Activated T-helper 2 cell treated with anti-CD3 and anti-CD28 coated beads, Interferon-gamma antibody, Interleukin-2, Interleukin-4, amounts not matched to agents 10 μg/mL and 5 μg/mL and 100 μg/mL, durations not matched to agents 14 hours and 24 hours and 36 hours (primary cell): ENCODE results near the gene KBTBD13. TPM values are rescaled to one million over a fixed set of nuclear protein-coding genes. Genes with fewer than 3 reads are reported as not detected.

Experiments used
- DNase-seq: peaks from one replicate; pipeline ENCODE4 v3.0.0; 2021; ENCODE audit warnings: low spot score
- H3K27ac Mint-ChIP-seq: one replicate; pipeline ENCODE4 v1.8.0; 2021; ENCODE audit warnings: mixed read lengths
- H3K27me3 Mint-ChIP-seq: one replicate; pipeline ENCODE4 v1.8.0; 2021; ENCODE audit warnings: low read depth, mixed read lengths
- H3K36me3 Mint-ChIP-seq: one replicate; pipeline ENCODE4 v1.8.0; 2021; ENCODE audit warnings: low read depth, mixed read lengths
- H3K4me1 Mint-ChIP-seq: one replicate; pipeline ENCODE4 v1.8.0; 2021; ENCODE audit warnings: low read depth, mixed read lengths
- H3K4me3 Mint-ChIP-seq: one replicate; pipeline ENCODE4 v1.8.0; 2021; ENCODE audit warnings: low read depth, mild to moderate bottlenecking, moderate library complexity, mixed read lengths
- H3K9me3 Mint-ChIP-seq: one replicate; pipeline ENCODE4 v1.8.0; 2021; ENCODE audit warnings: mixed read lengths
- intact Hi-C: fragments of 100-400 bp; cut with micrococcal nuclease; formaldehyde crosslinking; loops from one replicate; pipeline ENCODE4 v1.15.1; 2023
- total RNA-seq: library from RNA; stranded (reverse); gene quantifications from 2 replicates; pipeline ENCODE4 v1.2.3, GENCODE V29; 2022

The KBTBD13 gene
- total RNA-seq: not detected in 2 replicates

GRCh38 chr15:65076486-65077290 is at the start of gene KBTBD13:
Gene KBTBD13 (plus strand): TSS chr15:65076746. CDS start chr15:65076816, 70 bp downstream.
- H3K9me3 Mint-ChIP-seq: no peaks in the 10 kb centered on the region
- no peaks in the 10 kb centered on the region for H3K36me3 Mint-ChIP-seq
- no peak for DNase-seq
- H3K27me3 Mint-ChIP-seq: peaks cover 19% of the 10 kb centered on the region
- H3K4me1 Mint-ChIP-seq: peaks cover 3% of the 10 kb centered on the region
- H3K27ac Mint-ChIP-seq: no peak within 1 kb of the TSS
- intact Hi-C loops: no loop called here
- H3K4me3 Mint-ChIP-seq: no peak within 1 kb of the TSS

- intact Hi-C loops: no loop called here
- H3K4me3 Mint-ChIP-seq: no peak overlapping the region
- DNase-seq: no peak
- H3K36me3 Mint-ChIP-seq: peaks cover 32% of the 10 kb centered on the region
- no peak overlapping the region for H3K27ac Mint-ChIP-seq
- peaks cover 8% of the 10 kb centered on the region for H3K27me3 Mint-ChIP-seq
- H3K9me3 Mint-ChIP-seq: no peaks in the 10 kb centered on the region
- peaks cover 10% of the 10 kb centered on the region for H3K4me1 Mint-ChIP-seq
These were observed 49.8 kb upstream of the KBTBD13 start for GRCh38 chr15:65026756-65027155.

GRCh38 chr15:65027593-65027992 is 49.0 kb upstream of the KBTBD13 start:
- Mint-ChIP-seq H3K9me3 (no peaks in the 10 kb centered on the region), H3K27ac (no peak overlapping the region), H3K4me1 (peaks cover 13% of the 10 kb centered on the region), H3K4me3 (peak overlapping the region; percentile 99), H3K36me3 (peaks cover 32% of the 10 kb centered on the region), H3K27me3 (peaks cover 14% of the 10 kb centered on the region)
- DNase-seq: no peak
- intact Hi-C loops: no loop called here

- H3K27ac Mint-ChIP-seq: peak overlapping the region; percentile 91
- H3K4me3 Mint-ChIP-seq: peak overlapping the region; percentile 99
- H3K4me1 Mint-ChIP-seq: peaks cover 16% of the 10 kb centered on the region
- DNase-seq: no peak
- peaks cover 14% of the 10 kb centered on the region for H3K27me3 Mint-ChIP-seq
- intact Hi-C loops: no loop called here
- no peaks in the 10 kb centered on the region for H3K9me3 Mint-ChIP-seq
- H3K36me3 Mint-ChIP-seq: peaks cover 31% of the 10 kb centered on the region
These were observed 48.2 kb upstream of the KBTBD13 start for GRCh38 chr15:65028338-65028737.

GRCh38 chr15:65028921-65029735 is 47.4 kb upstream of the KBTBD13 start, which contains the start of gene MTFMT:
Gene MTFMT (minus strand): TSS chr15:65029639. CDS start chr15:65029613, 26 bp downstream.
- Mint-ChIP-seq H3K4me1 (peaks cover 21% of the 10 kb centered on the region), H3K27me3 (peaks cover 14% of the 10 kb centered on the region), H3K27ac (peak within 1 kb of the TSS; percentile 91), H3K4me3 (peak within 1 kb of the TSS; percentile 99), H3K36me3 (peaks cover 25% of the 10 kb centered on the region), H3K9me3 (no peaks in the 10 kb centered on the region)
- peak; percentile 84 for DNase-seq
- intact Hi-C loops: no loop called here

GRCh38 chr15:65029736-65030208 is 46.8 kb upstream of the KBTBD13 start:
- Mint-ChIP-seq H3K9me3 (no peaks in the 10 kb centered on the region), H3K4me3 (peak overlapping the region; percentile 72), H3K27me3 (peaks cover 14% of the 10 kb centered on the region), H3K4me1 (peaks cover 22% of the 10 kb centered on the region), H3K27ac (no peak overlapping the region), H3K36me3 (peaks cover 21% of the 10 kb centered on the region)
- no peak for DNase-seq
- intact Hi-C loops: no loop called here

- H3K9me3 Mint-ChIP-seq: no peaks in the 10 kb centered on the region
- no peak overlapping the region for H3K4me3 Mint-ChIP-seq
- H3K27me3 Mint-ChIP-seq: peaks cover 14% of the 10 kb centered on the region
- no peak overlapping the region for H3K27ac Mint-ChIP-seq
- peak; percentile 20 for DNase-seq
- H3K4me1 Mint-ChIP-seq: peaks cover 18% of the 10 kb centered on the region
- H3K36me3 Mint-ChIP-seq: peaks cover 4% of the 10 kb centered on the region
- intact Hi-C loops: loop anchor here (2.0 kb wide), 2 partner anchors 46 to 264 kb away; partner anchors contain the start of gene RNU5A-1
These were observed 43.6 kb upstream of the KBTBD13 start for GRCh38 chr15:65032801-65033537.

- H3K4me3 Mint-ChIP-seq: no peak overlapping the region
These were observed 42.8 kb upstream of the KBTBD13 start for GRCh38 chr15:65033659-65034269.

GRCh38 chr15:65034719-65035118 is 41.8 kb upstream of the KBTBD13 start:
- Mint-ChIP-seq H3K9me3 (no peaks in the 10 kb centered on the region), H3K27me3 (peaks cover 14% of the 10 kb centered on the region)

More at GRCh38 chr15:65033659-65034269, 42.8 kb upstream of the KBTBD13 start:
- Mint-ChIP-seq H3K27ac (no peak overlapping the region), H3K36me3 (no peaks in the 10 kb centered on the region), H3K27me3 (peaks cover 14% of the 10 kb centered on the region), H3K4me1 (peaks cover 12% of the 10 kb centered on the region), H3K9me3 (no peaks in the 10 kb centered on the region)
- intact Hi-C loops: loop anchor here (2.0 kb wide), 2 partner anchors 45 to 263 kb away; partner anchors contain the start of gene RNU5A-1
- DNase-seq: no peak

GRCh38 chr15:65037309-65037708 is 39.2 kb upstream of the KBTBD13 start:
- Mint-ChIP-seq H3K27me3 (peaks cover 2% of the 10 kb centered on the region), H3K4me3 (no peak overlapping the region), H3K27ac (no peak overlapping the region), H3K4me1 (peaks cover 10% of the 10 kb centered on the region), H3K9me3 (no peaks in the 10 kb centered on the region), H3K36me3 (no peaks in the 10 kb centered on the region)
- DNase-seq: no peak
- intact Hi-C loops: no loop called here

More at GRCh38 chr15:65034719-65035118, 41.8 kb upstream of the KBTBD13 start:
- Mint-ChIP-seq H3K4me1 (peaks cover 12% of the 10 kb centered on the region), H3K36me3 (no peaks in the 10 kb centered on the region), H3K27ac (no peak overlapping the region), H3K4me3 (no peak overlapping the region)
- intact Hi-C loops: no loop called here
- DNase-seq: no peak

- DNase-seq: no peak
- no peak overlapping the region for H3K27ac Mint-ChIP-seq
- no peaks in the 10 kb centered on the region for H3K9me3 Mint-ChIP-seq
- H3K36me3 Mint-ChIP-seq: no peaks in the 10 kb centered on the region
- H3K4me3 Mint-ChIP-seq: no peak overlapping the region
- intact Hi-C loops: no loop called here
- H3K27me3 Mint-ChIP-seq: peaks cover 2% of the 10 kb centered on the region
- peaks cover 6% of the 10 kb centered on the region for H3K4me1 Mint-ChIP-seq
These were observed 38.1 kb upstream of the KBTBD13 start for GRCh38 chr15:65038428-65038827.

GRCh38 chr15:65038836-65039235 is 37.7 kb upstream of the KBTBD13 start:
- no peaks in the 10 kb centered on the region for H3K9me3 Mint-ChIP-seq
- H3K4me1 Mint-ChIP-seq: peaks cover 2% of the 10 kb centered on the region
- peaks cover 2% of the 10 kb centered on the region for H3K27me3 Mint-ChIP-seq
- no peak overlapping the region for H3K4me3 Mint-ChIP-seq
- no peaks in the 10 kb centered on the region for H3K36me3 Mint-ChIP-seq
- H3K27ac Mint-ChIP-seq: no peak overlapping the region
- intact Hi-C loops: no loop called here
- DNase-seq: no peak
